Calu3 (cell line): ENCODE measurements around the gene PIAS3. TPM values are rescaled to one million over a fixed set of nuclear protein-coding genes. Genes with fewer than 3 reads are reported as not detected.
A peak's percentile ranks its signal among the peaks of the same experiment; 100 is the strongest.

Experiments used
- BruUV-seq: library from RNA; stranded (reverse); fragments of 400-500 nt; replicated peaks from 2 replicates; lab custom pipeline; 2021; lab: Mats Ljungman, UMichigan
- CTCF ChIA-PET: fragments of 300-600 bp; sonication (Branson Sonifier 250); formaldehyde crosslinking; loops from one replicate; lab custom pipeline; 2022; ENCODE audit warnings: antibody characterized with exemption; lab: Charles Lee
- DNase-seq: peaks from one replicate; pipeline ENCODE4 v3.0.0; 2022
- H3K27ac Mint-ChIP-seq: one replicate; pipeline ENCODE4 v1.8.0; 2022; ENCODE audit warnings: mixed read lengths; ENCODE audit not compliant: unreplicated experiment
- H3K27me3 Mint-ChIP-seq: one replicate; pipeline ENCODE4 v1.8.0; 2022; ENCODE audit warnings: mixed read lengths; ENCODE audit not compliant: unreplicated experiment
- H3K36me3 Mint-ChIP-seq: one replicate; pipeline ENCODE4 v1.8.0; 2022; ENCODE audit warnings: mild to moderate bottlenecking, moderate library complexity, mixed read lengths; ENCODE audit not compliant: insufficient read depth, unreplicated experiment
- H3K4me1 Mint-ChIP-seq: one replicate; pipeline ENCODE4 v1.8.0; 2022; ENCODE audit warnings: mild to moderate bottlenecking, low read depth, mixed read lengths; ENCODE audit not compliant: unreplicated experiment
- H3K4me3 Mint-ChIP-seq: one replicate; pipeline ENCODE4 v1.8.0; 2022; ENCODE audit warnings: mild to moderate bottlenecking, low read depth, moderate library complexity, mixed read lengths; ENCODE audit not compliant: unreplicated experiment
- H3K9me3 Mint-ChIP-seq: one replicate; pipeline ENCODE4 v1.8.0; 2022; ENCODE audit warnings: low read depth, mixed read lengths; ENCODE audit not compliant: unreplicated experiment
- intact Hi-C: fragments of 100-400 bp; cut with micrococcal nuclease; formaldehyde crosslinking; loops from one replicate; pipeline ENCODE4 v1.10.0; 2022; ENCODE audit not compliant: unreplicated experiment
- total RNA-seq: library from RNA; stranded (reverse); gene quantifications from 2 replicates; pipeline ENCODE4 v1.2.3, GENCODE V29; 2022
- TF ChIP-seq, protein P1 (sequence below): fragments of 200-600 bp; IDR thresholded peaks from one replicate; pipeline ENCODE4 v1.8.0; 2022; ENCODE audit warnings: antibody characterized with exemption; ENCODE audit not compliant: unreplicated experiment

PIAS3 gene
- total RNA-seq, 1 experiment from 2014 or later, result 40.1 TPM

DNA sequence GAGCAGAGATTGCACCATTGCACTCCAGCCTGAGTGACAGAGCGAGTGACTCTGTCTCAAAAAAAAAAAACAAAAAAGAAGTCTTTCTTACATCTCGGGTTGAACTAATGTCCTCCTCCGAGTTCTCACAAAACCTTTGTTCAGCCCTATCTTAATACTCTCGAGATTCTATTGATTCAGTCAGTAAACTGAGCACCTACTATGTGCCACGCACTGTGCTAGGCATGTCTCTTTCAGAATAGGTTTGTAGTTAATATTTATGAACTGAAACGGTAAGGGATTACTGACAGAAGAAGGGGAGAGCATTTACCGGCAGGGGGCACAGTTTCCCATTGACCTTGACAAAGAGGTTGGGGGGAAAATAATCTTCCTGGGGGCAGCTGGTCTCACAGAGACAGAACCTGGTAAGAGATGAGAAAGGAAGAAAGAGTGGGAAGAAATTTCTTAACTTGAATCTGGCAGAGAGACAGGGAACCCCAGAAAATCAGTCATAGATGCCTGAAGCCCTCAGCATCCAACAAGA, 3.4 kb downstream of the PIAS3 start:
- Mint-ChIP-seq H3K9me3 (no peaks in the 10 kb centered on the region), H3K27me3 (no peaks in the 10 kb centered on the region), H3K4me1 (peaks cover 9% of the 10 kb centered on the region), H3K27ac (no peak overlapping the region), H3K4me3 (no peak overlapping the region), H3K36me3 (peaks cover 35% of the 10 kb centered on the region)
- BruUV-seq, result no TSS peak
- DNase-seq, result no peak
- intact Hi-C loops, result no loop called here
- TF ChIP-seq, protein P1, sequence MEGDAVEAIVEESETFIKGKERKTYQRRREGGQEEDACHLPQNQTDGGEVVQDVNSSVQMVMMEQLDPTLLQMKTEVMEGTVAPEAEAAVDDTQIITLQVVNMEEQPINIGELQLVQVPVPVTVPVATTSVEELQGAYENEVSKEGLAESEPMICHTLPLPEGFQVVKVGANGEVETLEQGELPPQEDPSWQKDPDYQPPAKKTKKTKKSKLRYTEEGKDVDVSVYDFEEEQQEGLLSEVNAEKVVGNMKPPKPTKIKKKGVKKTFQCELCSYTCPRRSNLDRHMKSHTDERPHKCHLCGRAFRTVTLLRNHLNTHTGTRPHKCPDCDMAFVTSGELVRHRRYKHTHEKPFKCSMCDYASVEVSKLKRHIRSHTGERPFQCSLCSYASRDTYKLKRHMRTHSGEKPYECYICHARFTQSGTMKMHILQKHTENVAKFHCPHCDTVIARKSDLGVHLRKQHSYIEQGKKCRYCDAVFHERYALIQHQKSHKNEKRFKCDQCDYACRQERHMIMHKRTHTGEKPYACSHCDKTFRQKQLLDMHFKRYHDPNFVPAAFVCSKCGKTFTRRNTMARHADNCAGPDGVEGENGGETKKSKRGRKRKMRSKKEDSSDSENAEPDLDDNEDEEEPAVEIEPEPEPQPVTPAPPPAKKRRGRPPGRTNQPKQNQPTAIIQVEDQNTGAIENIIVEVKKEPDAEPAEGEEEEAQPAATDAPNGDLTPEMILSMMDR, result no peak
- CTCF ChIA-PET, result interaction anchor here (0.7 kb wide), 1 partner anchor 80 kb away, joined by 5 read pairs; no protein-coding TSS in a partner anchor

DNA sequence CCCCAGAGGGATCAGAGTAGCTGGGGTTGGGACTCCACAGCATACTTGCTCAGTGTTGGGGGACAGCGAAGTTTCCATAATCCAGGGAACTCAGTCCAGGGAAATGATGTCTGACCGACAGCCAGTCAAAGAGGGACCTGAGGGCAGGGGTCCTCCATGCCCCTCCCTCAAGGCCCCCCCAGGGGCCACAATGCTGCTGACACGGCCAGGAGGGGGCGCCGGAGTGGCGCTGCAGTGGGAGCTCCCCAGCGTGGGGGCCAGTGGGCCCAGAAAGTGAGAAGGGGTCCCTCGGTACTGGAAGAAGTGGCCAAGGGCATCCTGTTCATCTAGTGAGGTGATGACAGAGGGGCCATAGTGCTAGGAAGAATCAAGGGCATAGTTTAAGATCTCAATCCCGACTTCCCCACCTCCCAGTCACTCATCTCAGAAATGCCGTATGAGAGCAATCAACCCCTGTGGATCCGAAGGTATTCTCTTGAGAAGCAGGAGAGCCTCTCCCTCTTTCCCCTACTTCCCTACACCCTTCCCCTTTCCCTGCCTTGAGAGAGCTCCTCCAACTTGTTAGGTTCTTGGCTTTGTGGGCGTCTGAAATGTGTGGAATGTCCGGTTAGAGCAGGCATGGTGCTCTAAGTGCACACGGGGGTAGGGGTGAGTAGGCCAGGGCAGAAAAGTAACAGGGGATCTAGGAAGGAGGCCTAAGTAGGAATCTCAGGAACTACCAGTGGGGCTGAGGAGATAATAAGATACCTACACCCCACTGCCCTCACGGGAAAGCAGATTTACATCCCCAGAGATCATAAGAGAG, 9.3 kb downstream of the PIAS3 start:
- Mint-ChIP-seq H3K27ac (no peak overlapping the region), H3K4me1 (peaks cover 10% of the 10 kb centered on the region)
- intact Hi-C loops, result no loop called here

DNA sequence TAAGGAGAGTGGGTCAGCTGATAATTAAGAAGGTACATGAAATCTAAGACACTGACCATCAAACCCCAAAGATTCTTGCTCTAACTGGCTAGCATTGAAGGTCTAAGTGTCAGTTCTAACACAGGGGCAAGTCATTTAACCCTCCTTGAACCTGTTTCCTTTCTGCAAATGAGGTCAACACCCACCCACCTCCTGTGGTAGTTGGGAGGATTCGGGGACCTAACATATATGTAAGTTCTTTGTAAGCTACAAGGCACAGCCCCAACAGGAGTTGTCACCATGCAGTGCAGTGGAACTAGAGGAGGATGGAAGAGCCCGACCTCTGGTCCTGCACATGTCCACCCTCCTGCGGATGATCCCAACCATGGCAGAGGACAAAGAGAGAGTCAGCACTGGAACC, 11.1 kb downstream of the PIAS3 start:
- H3K9me3 Mint-ChIP-seq, result no peaks in the 10 kb centered on the region
- DNase-seq, result no peak
- CTCF ChIA-PET, result interaction anchor here (1.4 to 3.1 kb wide), 4 partner anchors 9 to 44 kb away, joined by 5 to 11 read pairs (median 6); partner anchors contain the start of gene PIAS3
- no peak overlapping the region for H3K27ac Mint-ChIP-seq
- H3K4me1 Mint-ChIP-seq, result peaks cover 10% of the 10 kb centered on the region
- no peaks in the 10 kb centered on the region for H3K27me3 Mint-ChIP-seq
- intact Hi-C loops, result no loop called here
- TF ChIP-seq, protein P1, result no peak
- no peak overlapping the region for H3K4me3 Mint-ChIP-seq
- BruUV-seq, result no TSS peak
- H3K36me3 Mint-ChIP-seq, result peaks cover 9% of the 10 kb centered on the region

More for the DNA sequence above, 9.3 kb downstream of the PIAS3 start:
- Mint-ChIP-seq H3K9me3 (no peaks in the 10 kb centered on the region), H3K4me3 (no peak overlapping the region), H3K36me3 (peaks cover 14% of the 10 kb centered on the region), H3K27me3 (no peaks in the 10 kb centered on the region)
- no TSS peak for BruUV-seq
- no peak for DNase-seq
- TF ChIP-seq, protein P1, result peak; percentile 62
- CTCF ChIA-PET, result interaction anchor here (1.5 to 3.1 kb wide), 2 partner anchors 10 to 78 kb away, joined by 3 to 11 read pairs; partner anchors contain the start of genes PIAS3 and RBM8A

DNA sequence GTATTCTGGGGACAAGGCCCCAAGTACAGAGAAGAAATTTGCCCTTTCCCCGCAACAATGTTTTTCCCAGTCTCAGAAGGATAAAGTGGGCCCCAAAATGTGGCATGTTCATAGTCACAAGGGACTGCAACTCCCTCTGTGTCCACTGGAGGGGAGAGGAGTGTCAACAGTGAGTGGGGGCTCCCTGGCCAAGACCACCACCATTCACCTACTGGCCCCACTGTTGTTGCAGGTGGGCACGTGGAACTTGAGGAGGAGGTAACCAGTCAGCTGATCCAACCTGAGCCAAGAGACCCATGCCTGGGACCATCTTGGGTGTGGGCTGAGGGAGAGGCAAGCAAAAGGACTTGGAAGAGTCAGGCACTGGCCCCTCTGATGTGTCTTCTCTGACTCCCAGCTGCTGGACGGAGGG, 12.7 kb downstream of the PIAS3 start:
- H3K9me3 Mint-ChIP-seq, result no peaks in the 10 kb centered on the region
- intact Hi-C loops, result loop anchor here (1.0 kb wide), 1 partner anchor 45 kb away; no protein-coding TSS in a partner anchor
- peaks cover 10% of the 10 kb centered on the region for H3K4me1 Mint-ChIP-seq
- no TSS peak for BruUV-seq
- no peaks in the 10 kb centered on the region for H3K27me3 Mint-ChIP-seq
- peak; percentile 48 for DNase-seq
- peaks cover 14% of the 10 kb centered on the region for H3K36me3 Mint-ChIP-seq
- H3K4me3 Mint-ChIP-seq, result no peak overlapping the region
- TF ChIP-seq, protein P1, result peak; percentile 81
- CTCF ChIA-PET, result interaction anchor here (0.8 to 3.2 kb wide), 6 partner anchors 12 to 112 kb away, joined by 3 to 51 read pairs (median 4); partner anchors contain the start of genes LIX1L and PIAS3
- H3K27ac Mint-ChIP-seq, result no peak overlapping the region
